Activated CD8-positive, alpha-beta memory T cell treated with anti-CD3 and anti-CD28 coated beads for 1 hour (primary cell): ENCODE measurements around the gene KDM5C.
A peak's percentile ranks its signal among the peaks of the same experiment; 100 is the strongest.

Source experiments
- DNase-seq, 2 donors: peaks; one replicate each; pipeline ENCODE4 v3.0.0-alpha.2; 2020; ENCODE audit warnings: low read depth in 1 of 2; ENCODE audit errors: extremely low read depth in 1 of 2

KDM5C gene

DNA sequence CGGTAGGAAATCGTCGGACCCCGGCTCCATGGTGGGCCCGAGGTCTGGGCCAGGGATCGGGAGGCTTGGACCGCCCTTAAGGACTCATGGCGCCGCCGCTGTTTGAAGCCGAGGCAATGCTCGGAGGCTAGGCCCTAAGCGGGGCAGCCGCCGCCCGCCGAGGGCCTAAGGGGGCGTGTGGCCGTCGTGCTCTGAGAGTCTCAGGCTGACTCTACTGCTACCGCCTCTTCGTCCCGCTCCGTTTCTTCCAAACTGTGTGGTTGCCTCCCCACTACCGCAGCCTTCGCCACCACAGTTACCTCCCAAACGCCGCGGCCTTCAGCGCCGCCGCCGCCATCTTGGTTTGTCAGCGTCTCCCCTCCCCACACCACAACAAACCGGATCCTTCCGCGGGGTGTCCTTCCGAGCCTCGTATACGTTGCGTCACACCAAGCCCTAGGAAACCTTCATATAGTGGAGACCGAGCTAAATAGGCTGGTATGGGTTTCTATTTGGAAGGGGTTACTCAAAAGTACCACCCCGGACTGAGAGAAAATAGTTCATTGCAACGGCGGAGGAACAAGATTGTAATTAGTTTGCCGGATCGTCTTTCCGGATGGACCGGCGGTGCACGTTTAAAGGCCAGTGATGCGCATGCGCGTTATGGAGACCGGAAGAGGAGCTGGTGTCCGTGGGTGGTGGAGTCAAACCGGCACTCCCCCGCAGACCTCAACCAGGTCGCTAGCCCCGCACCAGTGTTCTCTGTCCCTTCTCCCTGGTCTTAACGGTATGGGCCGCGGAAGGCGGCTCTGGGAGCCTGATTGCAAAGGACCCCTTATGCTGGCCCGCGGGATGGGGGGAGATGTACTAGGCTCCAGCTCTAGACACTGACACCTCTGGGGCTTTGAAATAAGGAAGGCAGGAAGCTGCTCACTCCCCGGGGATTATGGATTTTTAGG is at the start of gene KDM5C:
Gene KDM5C, minus strand, starts transcription at position 348 of the 938 bp plus-strand sequence. Its CDS starts 318 bp downstream, at position 30.
- peak; percentile 71 to 89 for DNase-seq

DNA sequence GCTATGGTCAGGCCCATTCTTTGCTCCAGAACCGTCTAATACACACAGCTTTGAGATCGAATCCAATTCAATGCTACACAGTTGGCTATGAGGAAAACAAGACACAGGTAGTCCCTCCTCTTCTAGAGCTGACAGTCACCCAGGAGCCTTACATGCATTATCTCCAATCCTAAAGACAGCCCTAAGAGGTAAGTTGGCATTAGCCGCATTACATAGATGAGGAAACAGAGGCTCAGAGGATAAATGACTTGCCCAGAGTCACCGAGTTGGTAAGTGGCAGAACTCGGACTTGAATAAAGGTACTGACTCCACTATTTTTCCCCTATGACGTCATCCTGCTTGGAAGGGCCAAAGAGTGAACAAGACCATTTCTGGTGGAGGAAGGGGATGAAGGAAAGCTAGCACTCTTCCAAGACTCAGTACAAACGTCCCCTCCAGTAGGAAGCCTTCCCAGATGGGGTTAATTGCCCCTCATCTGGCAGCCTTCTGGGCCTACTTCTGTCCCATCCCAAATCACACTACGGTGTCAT is 47.9 kb upstream of the KDM5C start:
- DNase-seq, result no peak

DNA sequence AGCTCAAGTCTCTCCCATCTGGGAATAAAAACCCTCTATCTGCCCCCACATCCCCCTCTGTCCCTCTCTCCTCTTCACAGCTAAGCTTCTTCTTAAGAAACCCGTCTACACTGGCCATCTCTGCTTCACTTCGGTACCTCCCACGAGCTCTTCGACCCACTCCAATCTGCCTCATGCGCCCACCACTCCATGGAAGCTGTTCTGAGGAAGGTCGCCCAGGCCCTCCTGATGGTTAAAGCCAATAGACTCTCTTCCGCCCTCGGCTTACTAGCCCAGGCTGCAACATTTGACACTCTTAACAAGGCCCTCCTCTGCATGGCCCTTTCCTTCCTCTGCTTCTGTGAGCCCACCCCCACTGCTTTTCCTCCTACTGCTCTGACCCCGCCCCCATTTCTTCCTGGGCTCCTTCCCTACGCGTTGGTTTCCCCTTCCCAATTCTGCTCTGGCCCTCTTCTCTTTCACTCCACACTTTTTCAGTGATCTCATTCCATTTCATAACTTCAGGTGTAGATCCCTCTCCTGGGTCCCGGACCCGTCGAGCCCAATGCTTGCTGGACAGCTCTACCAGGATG is 44.6 kb upstream of the KDM5C start:
- no peak for DNase-seq

DNA sequence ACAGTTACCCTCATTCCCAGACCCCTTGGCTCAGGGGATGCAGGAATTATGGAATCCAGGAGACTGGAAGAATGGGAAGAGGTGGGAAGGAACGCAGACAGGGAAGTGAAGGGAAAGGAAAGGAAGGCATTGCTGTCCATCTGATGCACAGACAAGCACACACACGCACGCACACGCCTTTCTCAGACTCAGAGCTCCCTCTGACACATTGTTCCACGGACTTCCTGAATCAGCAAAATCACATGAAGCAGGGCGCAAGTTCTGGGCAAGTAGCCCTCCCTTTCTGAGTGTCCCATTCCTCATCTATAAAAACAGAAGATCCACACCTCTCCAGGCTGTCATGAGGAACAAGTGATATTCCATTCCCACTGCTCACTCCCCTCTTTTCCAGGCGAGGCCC is 43.2 kb upstream of the KDM5C start:
- no peak for DNase-seq

DNA sequence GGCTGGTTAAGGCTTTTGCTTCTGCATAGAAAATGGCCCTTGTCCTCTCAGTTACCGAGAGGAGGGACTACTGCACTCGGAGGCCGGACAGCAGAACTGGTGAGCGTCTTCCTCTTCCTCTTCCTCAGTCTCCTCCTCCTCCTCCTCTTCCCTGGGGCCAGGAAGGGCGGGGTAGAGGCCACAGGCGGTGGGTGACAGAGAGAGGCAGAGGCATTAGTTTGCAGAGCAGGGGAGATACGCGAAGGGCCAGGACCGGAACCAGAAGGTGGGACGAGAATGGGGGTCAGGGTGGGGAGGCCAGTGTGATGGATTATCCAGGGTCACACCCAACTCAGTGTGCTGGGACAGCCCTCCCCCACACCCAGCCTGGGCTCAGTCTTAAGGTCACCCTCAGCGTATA is 41.9 kb upstream of the KDM5C start:
- no peak for DNase-seq

DNA sequence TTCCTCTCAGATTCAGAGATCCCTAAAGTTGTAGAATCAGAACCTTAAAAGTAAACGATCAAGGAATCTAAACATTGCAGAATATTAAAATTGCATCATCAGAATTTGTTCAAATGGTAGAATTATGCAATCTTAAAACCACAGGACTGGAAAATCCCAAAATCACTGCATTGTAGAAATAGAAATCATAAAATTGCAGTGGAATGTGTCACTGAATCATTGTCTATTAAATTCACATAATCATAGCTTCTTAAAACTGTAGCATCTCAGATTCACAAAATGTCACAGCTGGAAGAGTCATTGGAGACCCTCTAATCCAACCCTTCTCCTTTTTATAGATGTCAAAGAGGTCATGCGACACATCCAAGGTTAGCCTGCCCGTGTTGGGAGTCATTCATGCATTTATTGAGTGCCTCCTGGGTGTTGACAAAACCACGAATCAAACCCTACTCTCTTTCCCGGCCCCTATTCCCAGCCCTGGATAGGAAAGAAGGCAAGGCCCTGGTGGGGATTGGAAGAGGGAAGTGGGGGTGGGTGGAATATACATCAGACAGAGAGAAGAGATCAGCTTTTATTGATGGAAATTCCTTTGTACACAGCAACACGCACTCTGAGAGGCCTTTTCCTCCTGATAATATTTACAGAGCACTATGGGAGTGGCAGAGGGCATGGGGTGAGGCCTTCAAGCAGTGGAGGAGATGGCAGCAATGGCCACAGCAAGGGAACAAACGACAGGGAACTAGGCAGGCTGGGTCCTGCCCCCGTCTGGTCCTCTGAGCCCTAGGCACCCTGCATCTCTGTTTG is 41.0 kb upstream of the KDM5C start:
- DNase-seq, result no peak

DNA sequence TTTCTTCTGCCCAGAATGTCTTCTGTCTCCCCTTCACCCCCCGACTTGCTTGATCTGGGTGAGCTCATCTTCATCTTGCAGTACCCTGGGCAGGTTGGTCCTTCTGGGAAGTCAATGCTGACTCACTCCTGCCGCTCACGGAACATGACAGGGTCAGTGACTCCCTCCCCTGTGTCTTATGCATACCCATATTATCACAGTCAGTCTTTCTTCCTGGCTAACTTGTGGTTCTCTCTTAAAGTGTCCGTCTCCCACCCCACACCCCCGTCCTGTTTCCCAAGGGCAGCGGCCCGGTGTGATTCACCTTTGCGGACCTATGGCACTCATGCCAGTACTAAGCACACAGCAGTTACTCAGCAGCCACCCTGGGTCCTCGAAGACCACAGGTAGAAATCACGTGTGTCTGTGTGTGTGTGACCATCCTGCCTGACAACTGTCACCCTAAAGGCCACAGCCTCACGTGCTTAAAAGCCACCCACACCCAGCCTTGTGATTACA is 38.6 kb upstream of the KDM5C start:
- no peak for DNase-seq

DNA sequence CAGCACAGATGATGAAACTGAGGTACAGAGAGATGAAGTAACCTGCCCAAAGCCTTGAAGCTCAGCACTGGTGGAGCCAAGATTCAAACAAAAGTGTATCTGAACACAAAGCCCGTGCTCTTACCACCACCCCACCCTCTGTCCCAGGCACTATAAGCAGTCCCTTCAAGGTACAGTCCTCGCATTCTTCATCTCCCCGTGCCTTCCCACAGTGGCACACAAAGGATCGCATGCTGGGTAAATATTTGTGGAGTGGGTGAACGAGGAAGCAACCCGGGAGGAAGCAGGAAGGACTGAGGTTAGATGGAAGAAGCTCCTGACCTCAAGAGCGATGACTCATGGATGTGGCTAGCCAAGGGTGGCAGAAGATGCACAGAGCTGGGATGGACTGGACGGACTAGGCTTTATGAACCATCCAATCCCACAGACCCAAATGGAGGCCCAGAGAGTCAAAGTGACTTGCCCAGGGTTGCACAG is 37.9 kb upstream of the KDM5C start:
- DNase-seq, result no peak

DNA sequence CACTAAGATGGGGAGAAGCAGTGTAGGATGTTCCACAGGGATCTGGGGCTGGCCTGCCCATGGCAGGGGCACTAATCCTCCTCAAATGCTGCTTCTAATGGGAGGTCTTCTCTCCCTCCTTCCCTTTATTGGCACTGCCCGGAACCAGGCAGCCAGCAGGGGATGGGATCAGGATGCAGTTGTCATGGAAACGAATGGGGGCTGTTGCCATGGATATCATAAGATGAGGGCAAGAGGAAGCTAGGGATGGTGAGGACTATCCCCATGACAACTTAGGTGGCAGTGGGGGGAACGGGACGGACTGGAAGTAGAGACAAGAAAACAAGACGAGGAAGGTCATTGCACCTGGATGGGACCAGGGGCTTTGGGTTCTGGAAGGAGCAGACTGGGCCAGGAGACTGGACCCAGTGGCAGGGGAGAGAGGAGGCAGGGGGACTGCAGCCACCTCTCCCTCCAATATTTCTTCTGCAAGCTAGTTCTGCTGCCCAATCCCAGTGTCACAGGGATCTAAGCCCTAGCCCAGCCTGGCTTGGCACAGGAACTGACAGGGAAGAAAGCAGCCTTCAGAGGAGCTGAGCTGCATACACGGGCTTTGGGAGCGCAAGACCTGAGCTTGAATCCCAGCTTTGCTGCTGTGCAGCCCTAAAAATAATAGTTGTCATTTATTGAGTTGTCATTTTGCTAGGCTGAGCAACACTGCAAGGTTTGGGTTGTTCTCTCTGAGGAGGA is 37.3 kb upstream of the KDM5C start:
- no peak for DNase-seq

DNA sequence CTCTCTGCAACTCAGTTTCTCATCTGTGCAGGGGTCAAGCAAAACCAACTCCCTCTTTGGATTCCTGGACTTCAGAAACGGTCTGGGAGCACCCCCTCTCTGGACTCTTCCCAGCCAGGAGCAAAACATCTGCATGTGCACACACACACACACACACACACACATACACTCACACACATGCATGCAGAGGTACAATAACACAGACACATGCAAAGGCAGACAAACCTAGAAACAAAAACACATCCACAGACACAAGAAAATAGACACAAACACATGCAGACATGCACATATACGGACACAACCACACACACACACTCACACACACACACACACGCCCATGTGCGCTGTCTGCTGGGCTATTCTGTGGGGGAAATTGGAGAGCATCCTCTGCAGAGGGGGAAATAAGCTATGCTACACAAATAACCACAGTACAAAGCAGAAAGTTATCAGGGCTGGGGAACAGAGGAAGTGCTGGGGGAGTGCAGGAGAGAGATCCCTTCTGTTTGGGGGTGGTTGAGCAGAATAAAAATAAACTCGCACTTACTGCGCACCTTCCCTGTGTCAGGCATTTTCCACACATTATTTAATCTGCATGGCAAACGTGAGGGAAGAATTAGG is 36.5 kb upstream of the KDM5C start:
- DNase-seq, result no peak

DNA sequence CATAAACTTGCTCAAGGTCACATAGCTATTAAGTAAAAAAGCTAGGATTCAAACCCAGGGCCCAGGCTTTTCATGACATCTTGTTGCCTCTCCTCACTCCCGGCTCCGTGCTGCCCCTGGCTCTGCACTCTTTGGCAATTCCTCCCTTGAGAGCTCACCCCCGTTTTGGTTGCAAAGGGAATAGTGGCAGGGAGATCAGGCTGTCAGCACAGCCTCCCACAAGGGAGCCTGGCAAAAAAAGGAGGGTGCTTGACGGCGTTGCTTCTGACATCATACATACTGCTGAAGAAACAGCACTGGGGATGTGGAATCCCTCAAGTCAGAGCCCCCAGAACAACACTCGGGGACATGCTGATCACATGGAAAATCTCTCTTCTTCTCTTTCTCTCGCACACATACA is 35.8 kb upstream of the KDM5C start:
- no peak for DNase-seq

DNA sequence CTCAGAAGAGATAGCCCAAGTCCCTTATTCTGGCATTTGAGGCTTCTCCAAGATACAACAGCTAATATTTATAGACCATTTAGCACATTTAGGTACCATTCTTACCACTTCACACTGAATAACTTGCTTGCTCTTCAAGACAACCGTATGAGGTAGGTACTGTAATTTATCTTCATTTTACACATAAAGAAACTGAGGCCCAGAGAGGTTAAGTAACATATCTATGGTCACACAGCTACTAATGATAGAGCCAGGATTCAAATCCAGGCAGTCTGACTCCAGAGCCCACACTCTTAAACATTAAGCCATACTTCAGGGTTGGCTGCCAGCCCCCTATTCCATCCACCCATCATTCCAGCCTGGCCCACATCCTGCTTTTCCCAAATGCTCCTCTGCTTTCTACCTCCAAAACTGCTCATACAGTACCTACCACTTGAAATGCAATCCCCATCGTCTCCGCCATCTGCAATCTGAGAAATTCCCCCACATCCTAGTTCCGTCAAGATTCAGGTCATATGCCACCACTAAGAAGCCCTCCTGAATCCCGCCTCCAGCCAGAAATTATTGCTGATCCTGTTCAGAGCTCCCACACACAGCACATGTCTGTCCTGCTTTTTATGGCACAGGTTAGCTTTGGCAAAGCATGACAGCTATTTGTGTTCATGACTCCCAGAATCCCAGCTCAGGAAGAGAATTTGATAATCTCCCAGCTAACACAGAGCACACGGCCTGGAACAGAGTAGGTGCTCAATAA is 32.8 kb upstream of the KDM5C start:
- no peak for DNase-seq

DNA sequence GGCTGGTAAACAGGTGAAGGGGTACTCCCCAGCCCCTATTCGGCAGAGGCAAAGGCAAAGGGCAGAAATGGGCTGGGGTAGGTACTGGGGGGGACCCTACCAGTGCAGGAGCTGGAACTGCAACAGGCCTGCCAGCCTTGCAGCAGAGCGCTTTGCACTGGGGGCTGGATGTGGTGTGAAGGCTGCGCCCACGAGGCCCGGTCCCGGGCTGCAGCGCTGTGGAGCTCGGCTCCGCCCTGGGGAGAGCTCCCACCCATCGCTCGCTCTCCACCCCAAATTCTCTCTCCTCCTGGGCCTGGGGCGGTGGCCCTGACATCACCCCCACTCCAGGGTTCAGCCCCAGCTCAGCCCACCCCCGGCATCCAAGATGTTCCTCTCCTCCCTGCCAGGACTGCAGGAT is 32.2 kb upstream of the KDM5C start:
- no peak for DNase-seq

DNA sequence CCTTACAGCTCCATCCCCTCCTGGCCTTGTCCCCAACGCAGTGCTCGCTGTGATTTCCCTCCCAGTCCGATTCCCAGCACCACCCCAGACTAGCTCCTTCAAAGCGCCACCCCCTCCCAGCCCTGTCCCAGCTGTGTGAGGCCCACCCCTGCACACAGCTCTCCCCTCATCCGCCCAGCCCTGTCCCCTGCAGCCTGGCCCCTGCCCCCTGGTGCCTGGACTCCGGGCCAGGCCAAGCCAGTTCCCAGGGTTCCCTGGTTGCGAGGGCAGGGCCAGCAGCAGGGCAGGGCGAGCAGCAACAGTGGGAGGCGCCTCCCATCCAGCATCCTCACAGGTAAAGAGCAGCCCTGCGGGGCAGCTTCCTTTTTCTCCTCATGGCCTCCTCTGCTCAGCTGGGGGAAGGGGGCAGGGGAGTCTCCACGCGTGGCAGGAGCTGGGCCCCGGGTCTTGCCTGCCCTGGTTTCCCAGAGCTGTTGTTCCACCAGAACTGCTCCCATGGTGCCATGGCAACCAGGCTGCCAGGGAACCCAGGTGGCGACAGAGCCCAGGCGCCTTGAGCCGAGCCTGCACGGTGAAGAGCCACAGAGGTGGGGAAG is 31.5 kb upstream of the KDM5C start:
- DNase-seq, result no peak

DNA sequence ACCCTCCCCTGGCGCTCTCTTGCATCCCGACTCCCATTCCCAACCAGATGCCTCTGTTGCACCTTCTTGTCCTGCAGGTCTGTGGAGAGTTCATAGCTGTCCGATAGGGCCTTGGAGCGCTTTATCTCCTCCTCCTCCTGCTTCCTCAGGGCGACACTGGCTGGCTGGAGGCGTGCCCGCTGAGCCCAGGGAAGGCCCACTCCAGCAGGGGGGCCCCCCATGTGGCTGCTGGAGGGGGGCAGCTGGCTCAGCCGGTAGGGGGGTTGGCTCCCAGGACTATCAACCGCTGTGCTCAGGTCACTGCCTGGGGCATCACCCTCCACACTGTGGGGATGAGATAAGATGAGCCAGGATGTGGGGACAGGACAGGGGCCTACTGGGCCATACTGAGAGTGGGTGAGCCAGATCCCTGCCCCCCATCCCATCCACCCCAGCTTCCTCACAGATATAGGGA is 30.8 kb upstream of the KDM5C start:
- no peak for DNase-seq

DNA sequence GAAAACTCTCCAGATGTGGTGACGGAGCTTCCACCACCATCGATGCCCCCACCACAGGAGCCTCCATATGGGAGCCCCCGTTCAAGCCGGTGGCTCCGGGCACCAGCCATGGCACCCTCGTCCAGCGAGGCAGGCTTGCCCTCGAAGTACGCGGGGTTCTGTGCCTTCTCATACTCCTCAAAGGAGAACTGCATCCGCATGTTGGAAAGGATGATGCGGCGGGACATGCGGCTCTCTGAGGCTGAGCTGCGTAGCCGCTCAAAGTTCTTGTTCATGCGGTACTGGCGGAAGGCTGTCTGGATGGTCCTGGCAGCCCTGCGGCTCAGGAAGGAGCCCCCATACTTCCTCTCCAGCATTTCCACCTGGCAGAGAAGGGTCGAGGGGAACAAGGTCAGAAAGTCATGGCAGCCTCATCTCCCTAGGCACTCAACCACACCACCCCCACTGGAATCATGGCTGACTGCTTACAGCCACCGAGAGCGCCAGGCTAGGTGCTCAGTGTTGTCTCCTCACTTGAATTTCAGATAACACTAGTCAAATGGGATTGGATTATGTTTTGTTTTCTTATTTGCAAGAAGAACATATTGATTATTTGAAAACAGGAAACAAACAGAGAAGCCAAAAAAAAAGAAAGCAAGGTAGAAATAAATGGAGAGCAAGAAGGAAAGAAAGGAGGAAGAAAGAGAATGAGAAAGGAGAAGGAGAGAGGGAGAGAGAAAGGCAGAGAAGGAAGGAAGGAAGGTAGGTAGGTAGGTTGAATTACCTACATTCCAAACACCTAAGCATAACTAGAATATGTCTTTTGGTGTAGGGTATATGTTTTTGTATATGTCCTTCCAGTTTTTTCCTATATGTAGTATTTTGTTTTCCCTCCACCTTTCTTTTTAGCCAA is 29.8 kb upstream of the KDM5C start:
- no peak for DNase-seq

DNA sequence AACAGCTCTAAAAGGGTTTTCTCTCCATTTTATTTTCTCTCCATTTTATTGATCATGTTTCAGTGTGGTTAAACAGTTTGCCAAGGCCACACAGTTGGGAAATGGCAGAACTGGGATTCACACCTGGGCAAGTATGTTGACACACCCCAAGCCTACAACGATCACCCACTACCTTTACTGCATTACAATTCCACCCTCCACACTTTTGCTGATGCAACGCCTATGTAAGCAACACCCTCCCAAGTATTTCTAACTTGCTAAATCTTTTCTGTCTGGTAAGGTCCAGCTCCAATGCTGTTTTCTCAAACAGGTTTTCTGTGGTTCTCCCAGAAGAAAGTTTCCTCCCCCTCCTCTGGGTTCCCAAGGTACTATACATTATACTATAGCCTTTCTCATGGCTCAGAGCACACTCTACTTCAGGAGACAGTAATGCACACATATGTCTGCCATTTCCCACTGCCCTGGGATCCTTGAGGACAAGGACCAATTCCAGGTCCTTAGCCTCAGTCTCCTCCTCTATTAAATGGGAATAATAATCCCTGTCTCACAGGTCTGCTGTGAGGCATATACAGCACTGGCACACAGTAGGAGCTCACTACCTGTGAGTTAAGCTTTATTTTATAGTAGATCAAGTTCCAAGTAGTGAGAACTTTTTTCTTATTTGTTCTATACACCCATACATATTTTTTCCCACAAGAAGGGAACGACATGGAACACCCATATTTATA is 28.4 kb upstream of the KDM5C start:
- no peak for DNase-seq
